ENCODE measurements around the gene MAF. TPM values are rescaled to one million over a fixed set of nuclear protein-coding genes. Genes with fewer than 3 reads are reported as not detected.

The MAF gene
- total and polyA plus RNA-seq, 2 of the 13 experiments (the other 11 are each of a cell fraction or from before 2014, with no cell fraction given): 0.07 to 0.31 TPM

- intact Hi-C loops (cut with micrococcal nuclease; ENCODE audit: unreplicated experiment) (loop anchor here (1.0 kb wide), 1 partner anchor 13 kb away; no protein-coding TSS in a partner anchor), in situ Hi-C loops (cut with HindIII; ENCODE audit: extremely low pct_ligation_motif_present, low pct_unique_long_range_greater_than_20kb) (no loop called here)
- FAIRE-seq (peak; percentile 86), ATAC-seq (peak; percentile 98), DNase-seq (ENCODE audit: low spot score) (peak; percentile 59)
- Histone ChIP-seq H3K27ac (ENCODE audit: extremely low read length, insufficient read depth, low read length) (no peak overlapping the region), H3K4me2 (ENCODE audit: low read depth, low read length) (peak overlapping the region; percentile 33), H3K4me1 (ENCODE audit: insufficient read depth, low read length) (peaks cover 15% of the 10 kb centered on the region), H3K9me3 (ENCODE audit: low read length) (no peaks in the 10 kb centered on the region), H2AFZ (ENCODE audit: low read length) (no peak overlapping the region), H3K4me3 (replicated peaks in 1 of 3; ENCODE audit: insufficient read depth in 1 of 3, low read depth in 2 of 3, low read length in 3 of 3) (no peak overlapping the region), H3K9ac (ENCODE audit: insufficient read depth, low read depth, low read length) (no peak overlapping the region), H3K36me3 (replicated peaks in 1 of 2; ENCODE audit: control insufficient read depth in 1 of 2, insufficient read depth in 2 of 2, low read length in 2 of 2) (no peaks in the 10 kb centered on the region), H4K20me1 (ENCODE audit: insufficient read depth, low read length) (no peaks in the 10 kb centered on the region), H3K27me3 (ENCODE audit: control insufficient read depth in 1 of 2, insufficient read depth in 2 of 2, low read length in 2 of 2) (no peaks in the 10 kb centered on the region), H3K79me2 (ENCODE audit: insufficient read depth, low read length) (no peaks in the 10 kb centered on the region)
- POLR2A ChIA-PET: no interaction called here
- WGBS (ENCODE audit: low lambda C conversion rate): 8% methylated on average over 6 of the region's 6 CpGs
- no TSS peak for BruUV-seq (replicated peaks)
- CTCF ChIA-PET (ENCODE audit: low intra/inter-chr PET ratio, low total read pairs): no interaction called here
- TF ChIP-seq NCOA2 (CRISPR knock-in tag; IDR thresholded peaks at IDR 0.05): peak; percentile 51; the same call in 1 of the 2 replicates
- TF ChIP-seq ZNF577 (CRISPR knock-in tag; IDR thresholded peaks at IDR 0.05; ENCODE audit: borderline replicate concordance, low read depth): no peak
- 0 out of 2 replicates have a peak, but pooled peaks have one; percentile 23 for TF ChIP-seq TOPORS (CRISPR knock-in tag; IDR thresholded peaks at IDR 0.05)
- TF ChIP-seq XRCC5 (optimal IDR thresholded peaks at IDR 0.05; ENCODE audit: low read length): peak; percentile 22
- peak; percentile 30; the same call in 1 of the 2 replicates for TF ChIP-seq ZMYM3 (CRISPR knock-in tag; IDR thresholded peaks at IDR 0.05)
- no peak for TF ChIP-seq ZBTB14 (CRISPR knock-in tag; IDR thresholded peaks at IDR 0.05)
- no peak for TF ChIP-seq REXO4 (CRISPR knock-in tag; IDR thresholded peaks at IDR 0.05; ENCODE audit: borderline replicate concordance)
- TF ChIP-seq ZMYM4 (CRISPR knock-in tag; IDR thresholded peaks at IDR 0.05): peak; percentile 58; the same call in 1 of the 2 replicates
- TF ChIP-seq ZNF317 (CRISPR knock-in tag; IDR thresholded peaks at IDR 0.05): peak; percentile 99
- TF ChIP-seq HNF4G (IDR thresholded peaks at IDR 0.05; ENCODE audit: borderline replicate concordance, low read depth, low read length): peak; percentile 86
- TF ChIP-seq HNF4G (CRISPR knock-in tag; IDR thresholded peaks at IDR 0.05; ENCODE audit: borderline replicate concordance, low read depth): peak; percentile 77; the same call in 1 of the 2 replicates
- no peak for TF ChIP-seq ZNF512B (CRISPR knock-in tag; IDR thresholded peaks at IDR 0.05; ENCODE audit: borderline replicate concordance)
- no peak for TF ChIP-seq GTF2F1 (IDR thresholded peaks at IDR 0.05; ENCODE audit: low read length)
- TF ChIP-seq ADNP (CRISPR knock-in tag; IDR thresholded peaks at IDR 0.05): no peak
- no peak for TF ChIP-seq FOXC1 (CRISPR knock-in tag; IDR thresholded peaks at IDR 0.05; ENCODE audit: borderline replicate concordance)
- TF ChIP-seq ZNF264 (CRISPR knock-in tag; IDR thresholded peaks at IDR 0.05): peak; percentile 51; the same call in 1 of the 2 replicates
- no peak for TF ChIP-seq ZNF484 (CRISPR knock-in tag; IDR thresholded peaks at IDR 0.05; ENCODE audit: borderline replicate concordance, low read depth)
- peak in 1 of 2 experiments; percentile 39; a peak in 1 of 4 replicates for TF ChIP-seq NR2F1 (CRISPR knock-in tag; IDR thresholded peaks at IDR 0.05)
- no peak for TF ChIP-seq CAMTA2 (CRISPR knock-in tag; IDR thresholded peaks at IDR 0.05; ENCODE audit: borderline replicate concordance)
- no peak for TF ChIP-seq ZNF746 (CRISPR knock-in tag; IDR thresholded peaks at IDR 0.05)
- TF ChIP-seq SPEN (CRISPR knock-in tag; IDR thresholded peaks at IDR 0.05; ENCODE audit: low read depth): no peak
- no peak for TF ChIP-seq ZZZ3 (CRISPR knock-in tag; IDR thresholded peaks at IDR 0.05; ENCODE audit: borderline replicate concordance)
- TF ChIP-seq HDAC6 (IDR thresholded peaks at IDR 0.05; ENCODE audit: low read depth, low read length): no peak
Measured at GRCh38 chr16:79564671-79565107, 35.8 kb downstream of the MAF start.
